Stimulated activated naive CD4-positive, alpha-beta T cell (primary cell): Measurements from ENCODE around the gene BCAS1.
A peak's percentile ranks its signal among the peaks of the same experiment; 100 is the strongest.

Experiments used
- DNase-seq, 6 experiments: peaks; one replicate each; lab custom pipeline; 2025; lab: John Stamatoyannopoulos, UW

Gene BCAS1

GRCh38 chr20:53925651-53926401 lies 144.6 kb downstream of the BCAS1 start:
- DNase-seq = no peak

GRCh38 chr20:53923566-53924369 lies 146.6 kb downstream of the BCAS1 start:
- no peak for DNase-seq

GRCh38 chr20:53922901-53923314 lies 147.5 kb downstream of the BCAS1 start:
- DNase-seq = no peak

- DNase-seq = no peak
Measured at GRCh38 chr20:53921443-53921973, 148.9 kb downstream of the BCAS1 start.

- DNase-seq = no peak
Measured at GRCh38 chr20:53920647-53921245, 149.6 kb downstream of the BCAS1 start.

GRCh38 chr20:53919886-53920285 lies 150.5 kb downstream of the BCAS1 start:
- DNase-seq = no peak

GRCh38 chr20:53918949-53919361 lies 151.4 kb downstream of the BCAS1 start:
- no peak for DNase-seq

GRCh38 chr20:53918020-53918311 lies 152.4 kb downstream of the BCAS1 start:
- DNase-seq = no peak

GRCh38 chr20:53917145-53918019 lies 153.0 kb downstream of the BCAS1 start:
- no peak for DNase-seq

GRCh38 chr20:53916173-53916512 lies 154.3 kb downstream of the BCAS1 start:
- no peak for DNase-seq

GRCh38 chr20:53915446-53916172 lies 154.8 kb downstream of the BCAS1 start:
- DNase-seq = peak; percentile 79 to 92 (median 88)

GRCh38 chr20:53914781-53915445 lies 155.5 kb downstream of the BCAS1 start:
- no peak for DNase-seq

- DNase-seq = no peak
Measured at GRCh38 chr20:53914091-53914780, 156.2 kb downstream of the BCAS1 start.

GRCh38 chr20:53911301-53911700 lies 159.1 kb downstream of the BCAS1 start:
- no peak for DNase-seq

- DNase-seq = no peak
Measured at GRCh38 chr20:53910351-53911002, 159.9 kb downstream of the BCAS1 start.

GRCh38 chr20:53907968-53908751 lies 162.2 kb downstream of the BCAS1 start:
- no peak for DNase-seq

GRCh38 chr20:53905820-53906191 lies 164.6 kb downstream of the BCAS1 start:
- no peak for DNase-seq

- DNase-seq = no peak
Measured at GRCh38 chr20:53905019-53905819, 165.2 kb downstream of the BCAS1 start.
